ENCODE measurements around the gene RTP5.
"Not testable (repeated sequence)": the region's sequence is repeated elsewhere in the genome, so short reads cannot be mapped to it uniquely, and the experiment has no call there.

Gene RTP5

DNA sequence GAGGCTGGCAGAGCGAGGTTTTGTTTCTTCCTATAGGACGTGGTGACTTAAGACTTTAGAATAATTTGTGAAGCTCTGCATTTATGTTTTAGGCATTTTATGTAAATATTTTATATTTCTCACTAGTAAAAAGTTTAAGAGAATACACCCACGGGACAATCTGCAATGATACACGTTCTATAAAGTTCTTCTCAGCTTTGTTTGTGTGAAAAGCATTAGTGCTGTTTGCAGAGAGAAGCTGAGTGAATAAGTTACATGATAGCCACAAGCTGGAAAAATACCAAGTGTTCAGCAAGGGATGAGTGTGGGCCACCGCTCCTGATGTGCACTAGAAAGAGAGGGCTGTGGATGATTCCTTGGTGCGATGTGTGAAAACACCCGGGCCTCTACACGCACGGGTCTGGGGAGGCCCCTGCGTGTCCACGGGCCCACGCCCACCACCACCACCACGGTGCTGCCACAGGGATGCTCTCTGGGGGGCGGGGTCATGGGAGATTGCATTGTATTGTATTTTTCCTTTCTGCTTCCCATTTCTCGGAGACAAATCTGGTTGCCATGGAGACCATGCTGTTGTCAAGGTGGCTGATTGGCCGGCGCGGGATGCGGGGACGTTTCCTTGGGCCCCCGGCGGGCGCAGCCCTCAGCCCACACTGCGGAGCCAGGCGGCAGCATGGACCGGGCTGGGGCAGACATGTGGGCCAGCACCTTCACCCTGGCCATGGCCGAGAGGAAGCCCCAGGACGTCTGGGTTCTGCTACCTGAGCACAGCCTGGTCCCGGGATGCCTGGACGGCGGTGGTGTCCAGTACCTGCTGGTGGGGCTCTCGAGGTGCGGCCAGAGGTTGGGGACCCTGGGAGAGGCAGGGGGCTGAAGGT lies at the start of gene RTP5:
RTP5 (plus strand) TSS at position 643 of the 875 bp plus-strand sequence; CDS start at position 671, 28 bp downstream.
- intact Hi-C loops (cut with DNase I), result no loop called here
- DNase-seq, result peak in 6 of 10 donors; percentile 32 to 92 (median 71)

GRCh38 chr2:241819947-241820624 lies 49.4 kb upstream of the RTP5 start:
- intact Hi-C loops (cut with DNase I), result not testable (repeated sequence)
- peak in 3 of 10 donors; percentile 37 to 80 (median 70) for DNase-seq

GRCh38 chr2:241820625-241821384 lies 48.7 kb upstream of the RTP5 start:
- intact Hi-C loops (cut with DNase I), result no loop called here

DNA sequence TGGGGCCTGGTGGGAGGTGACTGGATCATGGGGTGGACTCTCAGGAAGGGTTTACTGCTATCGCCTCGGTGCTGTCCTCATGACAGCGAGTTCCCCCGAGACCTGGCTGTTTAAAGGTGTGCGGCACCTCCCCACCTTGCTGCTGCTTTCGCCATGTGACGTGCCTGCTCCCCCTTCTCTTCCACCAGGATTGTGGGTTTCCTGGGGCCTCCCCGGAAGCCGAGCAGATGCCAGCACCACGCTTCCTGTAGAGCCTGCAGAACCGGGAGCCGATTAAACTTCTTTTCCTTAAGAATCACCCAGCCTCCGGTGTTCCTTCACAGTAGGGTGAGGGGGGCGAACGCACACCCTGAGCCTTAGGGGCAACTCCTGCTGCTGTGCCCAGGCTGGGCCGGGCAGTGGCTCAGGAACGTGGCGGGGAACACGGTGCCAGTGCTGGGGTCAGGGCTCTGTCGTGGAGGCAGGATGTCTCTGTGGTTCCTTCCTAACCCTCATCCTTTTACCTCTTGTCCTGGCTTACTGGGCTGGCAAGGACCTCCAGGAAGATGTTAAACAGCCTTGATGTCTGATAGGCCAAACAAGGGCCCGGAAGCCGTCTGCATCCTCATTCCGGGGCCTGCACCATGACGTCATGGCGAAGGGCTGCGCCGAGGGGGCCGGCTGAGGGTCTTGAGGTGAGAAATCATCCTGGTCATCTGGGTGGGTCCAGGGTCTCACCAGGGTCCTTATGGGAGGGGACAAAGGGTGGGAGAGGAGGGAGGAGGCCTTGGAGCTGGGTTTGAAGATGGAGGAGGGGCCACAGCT lies 47.9 kb upstream of the RTP5 start:
- peak in 2 of 10 donors; percentile 25 to 65 for DNase-seq

More at GRCh38 chr2:241820625-241821384, 48.7 kb upstream of the RTP5 start:
- peak in 2 of 10 donors; percentile 9 to 84 for DNase-seq

DNA sequence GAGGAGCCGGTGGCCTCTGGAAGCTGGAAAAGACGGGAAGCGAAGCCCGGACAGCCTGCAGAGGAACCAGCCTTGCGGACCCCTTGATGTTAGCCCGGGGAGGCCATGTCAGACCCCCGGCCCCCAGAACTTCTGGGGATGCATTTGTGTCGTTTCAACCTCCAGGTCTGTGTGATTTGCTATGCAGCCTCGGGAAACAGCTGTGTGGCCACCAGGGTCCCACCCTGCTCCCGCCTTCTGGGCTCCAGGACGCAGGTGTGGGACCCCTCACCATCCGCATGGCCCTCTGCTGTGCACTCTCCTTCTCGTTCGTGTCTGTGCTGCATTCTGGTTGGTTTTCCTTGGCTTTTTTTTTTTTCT lies 47.3 kb upstream of the RTP5 start:
- DNase-seq, result peak in 1 of 10 donors; percentile 67
- intact Hi-C loops (cut with DNase I), result no loop called here

More for the DNA sequence above, 47.9 kb upstream of the RTP5 start:
- intact Hi-C loops (cut with DNase I), result no loop called here

- intact Hi-C loops (cut with DNase I), result not testable (repeated sequence)
- DNase-seq, result peak in 1 of 10 donors; percentile 61
Observed at GRCh38 chr2:241823531-241824437, 45.7 kb upstream of the RTP5 start.

- intact Hi-C loops (cut with DNase I), result no loop called here
- DNase-seq, result no peak
Observed at GRCh38 chr2:241827394-241827793, 42.1 kb upstream of the RTP5 start.

DNA sequence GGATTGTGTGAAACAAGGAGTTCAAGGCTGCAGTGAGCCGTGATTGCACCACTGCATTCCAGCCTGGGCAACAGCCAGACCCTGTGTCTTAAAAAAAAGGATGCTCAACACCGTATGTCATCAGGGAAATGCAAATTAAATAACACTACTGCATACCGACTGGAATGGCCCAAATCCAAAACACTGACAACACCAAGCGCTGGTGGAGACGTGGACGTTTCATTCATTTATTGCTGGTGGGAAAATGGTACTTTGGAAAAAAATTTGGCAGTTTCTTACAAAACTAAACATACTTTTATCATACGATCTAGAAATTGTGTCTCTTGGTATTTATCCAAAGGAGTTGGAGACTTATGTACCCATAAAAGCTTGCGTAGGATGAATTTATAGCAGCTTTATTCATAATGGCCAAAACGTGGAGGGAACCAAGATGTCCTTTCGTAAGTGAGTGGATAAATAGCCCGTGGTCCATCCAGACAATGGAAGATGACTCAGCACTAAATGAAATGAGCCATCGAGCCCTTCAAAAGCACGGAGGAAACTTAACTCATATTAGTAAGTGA lies 36.3 kb upstream of the RTP5 start:
- intact Hi-C loops (cut with DNase I), result no loop called here

DNA sequence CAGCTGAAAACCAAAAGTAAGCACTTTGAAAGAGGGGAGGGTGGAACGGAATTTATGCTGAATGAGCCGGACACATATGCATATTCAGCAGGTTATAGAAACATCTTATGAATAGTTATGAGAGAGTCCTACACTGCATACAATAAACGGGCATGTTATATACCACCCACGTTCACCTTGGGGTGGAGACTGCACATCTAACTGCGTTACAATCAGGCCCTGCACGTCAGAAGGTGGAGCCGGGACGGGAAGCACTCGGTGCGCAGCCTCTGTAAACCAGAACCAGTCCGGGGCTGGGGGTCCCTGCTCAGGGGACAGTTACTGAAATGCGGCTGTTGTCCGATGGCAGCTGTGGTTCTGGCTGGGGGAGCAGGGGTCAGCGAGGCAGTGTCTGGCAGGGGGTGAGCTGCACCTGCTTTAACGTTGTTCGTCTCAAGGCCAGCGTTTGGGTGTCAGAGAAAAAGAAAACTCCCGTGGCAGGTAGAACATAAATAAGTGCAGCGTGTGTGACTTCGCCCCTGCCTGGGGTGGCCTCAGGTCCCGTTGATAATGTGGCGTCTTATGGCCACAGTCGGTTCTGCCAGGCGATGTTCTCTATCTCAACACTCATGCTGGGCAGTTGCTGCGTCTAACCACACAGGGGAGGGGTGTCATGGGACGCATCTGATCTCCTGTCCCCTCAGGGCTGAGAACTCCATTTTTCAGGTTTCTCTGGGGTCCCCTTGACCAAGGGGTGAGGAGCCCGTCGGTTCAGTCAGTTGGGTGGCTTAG lies 35.6 kb upstream of the RTP5 start:
- peak in 4 of 10 donors; percentile 6 to 69 (median 43) for DNase-seq
- intact Hi-C loops (cut with DNase I), result not testable (repeated sequence)

More for the DNA sequence above, 36.3 kb upstream of the RTP5 start:
- peak in 2 of 10 donors; percentile 35 to 56 for DNase-seq

DNA sequence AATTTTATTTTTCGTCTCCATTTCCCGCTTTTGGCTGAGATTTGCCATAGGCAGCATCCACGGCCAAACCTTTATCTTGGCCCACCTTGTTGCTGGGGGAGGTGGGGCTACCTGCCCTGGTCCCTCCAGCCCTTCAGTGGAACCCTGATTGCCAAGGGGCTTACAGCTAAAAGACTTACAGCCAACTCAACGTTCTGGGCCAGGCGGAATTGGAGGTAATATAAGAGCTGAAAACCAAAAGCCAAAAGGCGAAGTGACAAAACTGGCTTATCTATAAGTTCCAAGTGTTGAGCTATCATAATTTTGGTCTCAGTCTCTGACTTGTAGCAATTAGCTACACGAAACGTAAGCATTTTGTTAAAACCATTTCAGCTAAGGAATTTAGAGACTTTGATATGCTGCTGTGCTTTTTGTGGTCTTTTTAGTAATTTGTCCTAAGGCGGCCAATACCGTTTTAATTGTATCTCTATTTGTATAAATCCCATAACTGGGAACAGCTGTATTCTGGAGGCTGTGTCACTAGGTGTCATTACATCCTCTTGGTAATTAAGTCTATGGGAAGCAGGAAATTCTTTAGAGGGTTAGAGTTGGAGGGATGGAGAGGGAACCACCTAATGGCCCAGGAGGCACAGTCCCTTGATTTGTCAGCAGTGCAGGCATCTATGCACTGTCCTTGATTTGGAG lies 34.9 kb upstream of the RTP5 start:
- DNase-seq, result peak in 2 of 10 donors; percentile 12 to 29
- intact Hi-C loops (cut with DNase I), result no loop called here

DNA sequence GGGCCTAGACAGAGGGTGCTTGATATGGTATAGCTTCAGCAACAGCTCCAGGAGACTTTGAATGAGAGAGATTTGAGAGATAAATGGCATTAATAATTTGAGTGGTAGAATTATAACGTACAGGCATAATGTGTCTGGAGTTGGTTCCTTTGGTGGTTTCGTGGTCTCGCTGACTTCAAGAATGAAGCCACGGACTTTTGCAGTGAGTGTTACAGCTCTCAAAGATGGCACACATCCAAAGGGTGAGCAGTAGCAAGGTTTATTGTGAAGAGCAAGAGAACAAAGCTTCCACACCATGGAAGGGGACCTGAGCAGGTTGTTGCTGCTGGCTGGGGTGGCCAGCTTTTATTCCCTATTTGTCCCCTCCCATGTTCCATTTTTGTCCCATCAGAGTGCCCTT lies 33.9 kb upstream of the RTP5 start:
- DNase-seq, result no peak
- intact Hi-C loops (cut with DNase I), result no loop called here

- DNase-seq, result no peak
- intact Hi-C loops (cut with DNase I), result no loop called here
Observed at GRCh38 chr2:241836292-241836691, 33.2 kb upstream of the RTP5 start.

DNA sequence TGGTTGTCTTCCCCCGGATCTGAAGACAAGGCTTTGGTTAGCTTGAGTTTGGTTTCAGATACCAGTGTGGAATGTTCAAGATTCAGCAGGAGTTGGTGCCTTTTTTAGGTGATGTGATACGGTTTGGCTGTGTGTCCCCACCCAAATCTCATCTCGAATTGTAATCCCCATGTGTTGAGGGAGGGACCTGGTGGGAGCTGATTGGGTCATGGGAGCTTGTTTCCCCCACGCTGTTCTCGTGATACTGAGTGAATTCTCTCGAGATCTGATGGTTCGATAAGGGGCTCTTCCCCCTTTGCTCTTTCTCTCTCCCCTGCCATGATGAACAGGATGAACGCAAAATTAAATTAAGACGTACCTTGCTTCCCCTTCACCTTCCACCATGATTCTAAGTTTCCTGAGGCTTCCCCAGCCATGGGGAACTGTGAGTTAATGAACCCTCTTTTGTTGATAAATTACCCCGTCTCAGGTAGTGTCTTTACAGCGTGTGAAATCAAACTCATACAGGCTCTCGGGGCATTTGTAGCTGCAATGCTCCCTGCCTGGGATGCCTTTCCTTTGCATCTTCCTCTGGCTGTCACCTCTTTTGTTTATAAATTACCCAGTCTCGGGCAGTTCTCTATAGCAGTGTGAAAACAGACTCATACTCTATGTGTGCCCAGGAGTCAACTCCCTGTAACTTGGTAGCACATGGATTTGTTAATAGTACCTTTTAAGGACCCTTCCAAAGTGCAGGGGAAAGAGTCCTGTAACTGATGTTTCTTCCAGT lies 32.1 kb upstream of the RTP5 start:
- intact Hi-C loops (cut with DNase I), result no loop called here
- no peak for DNase-seq

DNA sequence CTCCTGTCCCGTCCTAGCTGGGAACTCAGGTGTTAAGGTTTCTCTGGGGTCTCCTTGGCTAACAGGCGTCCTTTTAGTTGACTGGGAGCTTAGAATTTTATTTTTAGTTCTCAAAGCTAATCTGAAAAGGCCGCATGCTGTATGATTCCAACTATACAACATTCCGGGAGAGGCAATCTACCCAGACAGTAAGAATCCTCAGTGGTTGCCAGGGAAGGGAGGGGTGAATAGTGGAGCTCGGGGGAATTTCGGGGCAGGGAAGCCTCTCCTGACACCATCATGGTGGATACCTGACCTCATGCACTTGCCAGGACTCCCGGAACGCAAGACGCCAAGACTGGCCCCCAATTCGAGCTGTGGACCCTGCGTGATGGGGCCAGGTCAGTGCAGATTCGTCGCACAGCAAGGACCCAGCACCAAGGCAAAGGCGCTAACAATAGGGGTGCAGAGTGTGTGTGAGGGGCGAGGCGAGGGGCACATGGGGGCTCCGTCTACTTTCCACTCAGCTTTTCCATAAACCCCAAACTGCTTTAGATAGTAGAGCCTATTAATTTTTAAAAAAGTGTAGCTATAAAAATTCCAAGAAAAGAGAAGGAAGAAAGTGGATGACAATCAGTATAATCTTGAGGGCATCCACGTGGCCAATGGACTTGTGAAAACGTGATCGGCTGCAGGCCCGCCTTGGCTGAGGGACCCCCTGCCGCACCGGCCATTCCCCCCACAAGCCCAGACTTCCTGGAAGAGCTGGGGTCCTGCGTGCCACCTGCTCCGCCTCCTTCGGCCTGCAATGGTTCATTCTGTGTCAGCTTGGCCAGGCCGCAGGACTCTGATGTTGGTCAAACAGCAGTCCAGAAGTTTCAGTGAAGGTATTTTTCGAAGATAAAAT lies 28.1 kb upstream of the RTP5 start:
- intact Hi-C loops (cut with DNase I), result no loop called here

DNA sequence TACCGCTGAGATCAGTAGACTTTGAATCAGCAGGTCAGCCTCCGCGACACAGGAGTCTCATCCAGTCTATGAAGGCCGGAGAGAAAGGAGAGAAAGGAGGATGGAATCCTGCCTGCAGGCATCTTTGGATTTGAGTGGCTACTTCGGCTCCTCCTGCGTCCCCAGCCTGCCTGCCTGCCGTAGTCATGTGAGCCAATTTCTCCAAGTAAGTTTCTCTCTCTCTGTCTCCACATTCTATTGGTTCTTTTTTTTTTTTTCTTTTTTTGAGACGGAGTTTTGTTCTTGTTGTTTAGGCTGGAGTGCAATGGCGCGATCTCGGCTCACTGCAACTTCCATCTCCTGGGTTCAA lies 27.5 kb upstream of the RTP5 start:
- intact Hi-C loops (cut with DNase I), result no loop called here
- peak in 2 of 10 donors; percentile 64 to 75 for DNase-seq

More for the DNA sequence above, 28.1 kb upstream of the RTP5 start:
- peak in 3 of 10 donors; percentile 20 to 77 (median 48) for DNase-seq

Data from posterior cingulate gyrus (tissue), 11 donors.